A549 treated with CpdA at 1 μM for 4 hours (cell line): ENCODE results near the gene EPHA8. TPM values are rescaled to one million over a fixed set of nuclear protein-coding genes. Genes with fewer than 3 reads are reported as not detected.

Experiments
- total RNA-seq: library from RNA; stranded (reverse); fragments of 200-300 nt; extraction: Qiagen RNA extraction; gene quantifications from 5 replicates; pipeline ENCODE4 v1.2.3, GENCODE V29; 2022; ENCODE audit warnings: low read depth

Gene EPHA8
- 0.01 to 0.03 TPM in 2 of 5 replicates, not detected in the others for total RNA-seq

DNA sequence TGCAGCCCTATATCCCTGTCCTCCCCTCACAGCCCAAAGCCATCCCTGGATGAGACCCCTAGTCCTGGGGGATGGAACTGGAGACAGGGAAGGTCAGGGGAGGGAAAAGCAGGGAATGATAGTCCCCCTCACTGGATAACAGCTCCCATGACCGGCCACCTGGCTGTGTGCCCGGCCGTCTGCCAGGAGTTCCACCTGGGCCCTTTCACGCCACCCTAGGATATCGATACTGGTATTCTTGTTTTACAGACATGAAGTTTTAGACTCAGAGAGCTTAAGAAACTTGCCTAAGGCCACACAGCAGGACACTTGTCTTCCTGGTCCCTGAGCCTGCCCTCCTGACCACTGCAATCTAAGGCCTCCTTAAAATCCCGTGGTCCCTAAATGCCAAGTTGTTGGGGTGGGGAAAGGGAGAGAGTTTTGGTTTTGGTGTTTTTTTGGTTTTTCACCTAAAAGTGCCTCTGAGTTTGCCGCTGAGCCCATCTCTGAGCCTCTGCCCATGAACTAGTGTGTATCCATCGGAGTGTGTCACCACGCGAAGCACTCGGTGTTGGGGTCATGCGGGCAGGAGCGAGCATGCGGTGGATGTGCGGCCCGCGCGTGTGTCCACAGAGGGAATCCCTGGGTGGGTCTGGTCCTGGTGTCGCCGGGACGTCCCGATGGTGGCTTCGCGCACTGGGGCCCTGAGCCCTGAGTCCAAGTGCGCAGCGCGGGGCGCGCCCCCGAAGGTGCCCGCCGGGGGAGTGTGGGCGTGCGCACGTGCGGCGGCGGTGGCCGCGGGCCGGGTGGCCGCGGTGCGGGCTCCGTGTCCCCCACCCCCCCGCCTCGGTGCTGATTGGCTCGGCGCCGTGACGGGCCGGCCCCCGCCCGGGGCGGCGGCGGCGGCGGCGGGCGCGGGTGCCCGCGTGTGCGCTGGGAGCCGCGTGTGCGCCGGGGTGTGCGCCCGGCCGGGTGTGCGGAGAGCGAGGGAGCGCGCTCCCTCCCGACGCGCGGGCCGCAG, at the start of gene EPHA8:
Gene EPHA8 (plus strand): TSS at position 906 of the 1,000 bp plus-strand sequence. CDS start 147 bp downstream, outside the sequence.

DNA sequence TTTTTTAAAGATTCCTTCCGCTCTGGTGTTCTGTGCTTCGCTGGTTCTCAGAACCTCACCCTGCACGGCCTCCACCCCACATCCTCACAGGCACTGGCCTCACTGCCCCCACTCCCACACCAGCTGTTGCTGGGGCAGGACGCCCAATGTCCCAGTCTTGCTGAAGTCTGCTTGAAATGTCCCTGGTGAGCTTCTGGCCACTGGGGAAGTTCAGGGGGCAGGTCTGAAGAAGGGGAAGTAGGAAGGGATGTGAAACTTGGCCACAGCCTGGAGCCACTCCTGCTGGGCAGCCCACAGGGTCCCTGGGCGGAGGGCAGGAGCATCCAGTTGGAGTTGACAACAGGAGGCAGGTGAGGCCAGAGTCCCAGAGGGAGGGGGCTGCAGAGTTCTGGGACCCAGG, 73.1 kb downstream of the EPHA8 start, which contains the start of gene C1QA:
Gene C1QA (plus strand): TSS at position 276 of the 400 bp plus-strand sequence. CDS start 989 bp downstream, outside the sequence.

DNA sequence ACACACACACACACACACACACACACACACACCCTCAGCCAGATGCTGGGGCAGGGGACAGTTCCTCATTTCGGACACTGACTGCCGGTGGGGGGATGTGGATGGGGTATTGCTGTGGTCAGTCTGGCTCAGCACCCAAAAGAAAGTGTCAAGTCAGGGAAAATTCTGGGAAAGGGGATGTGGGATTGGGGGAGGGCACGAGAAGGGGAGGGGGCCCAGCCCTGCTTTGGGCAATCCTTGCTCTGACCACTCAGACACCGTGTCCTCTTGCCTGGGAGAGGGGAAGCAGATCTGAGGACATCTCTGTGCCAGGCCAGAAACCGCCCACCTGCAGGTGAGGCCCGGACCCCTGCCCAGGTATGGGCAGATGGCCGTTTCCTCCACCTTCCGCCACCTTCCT, 80.1 kb downstream of the EPHA8 start, which contains the start of gene C1QC:
Gene C1QC (plus strand): TSS at position 253 of the 400 bp plus-strand sequence. CDS start 391 bp downstream, outside the sequence.

DNA sequence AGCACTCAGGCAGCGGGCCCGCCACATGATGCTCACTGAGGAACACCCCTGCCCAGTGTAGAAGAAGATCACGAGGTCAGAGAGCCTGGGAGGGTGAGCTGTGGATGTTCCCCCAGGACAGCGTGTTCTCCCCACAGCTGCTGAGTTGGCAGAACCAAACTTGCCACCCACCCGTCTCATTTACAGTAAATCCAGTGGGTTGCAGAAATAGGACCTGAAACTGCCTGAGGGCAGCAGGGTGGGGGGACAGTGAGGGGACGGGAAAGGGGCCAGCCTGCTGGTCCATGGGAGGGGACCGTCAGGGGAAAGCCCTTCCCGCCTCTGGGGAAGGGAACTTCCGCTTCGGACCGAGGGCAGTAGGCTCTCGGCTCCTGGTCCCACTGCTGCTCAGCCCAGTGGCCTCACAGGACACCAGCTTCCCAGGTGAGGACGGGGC, 89.6 kb downstream of the EPHA8 start, which contains the start of gene C1QB:
Gene C1QB (plus strand): TSS at position 356 of the 436 bp plus-strand sequence. CDS start 6,227 bp downstream, outside the sequence.

Other genes starting within 250 kb of the EPHA8 start
- gene ZBTB40, start 111.6 kb upstream of the EPHA8 start, total RNA-seq: 5.6 to 6.5 TPM (median 5.9 TPM) in 5 replicates
- gene C1QA, start 73.1 kb downstream of the EPHA8 start, total RNA-seq: not detected in 5 replicates
- not detected in 5 replicates for gene C1QC, start 80.1 kb downstream of the EPHA8 start, total RNA-seq
- gene C1QB, start 89.7 kb downstream of the EPHA8 start, total RNA-seq: not detected in 5 replicates
- 44.5 to 64.1 TPM (median 52.7 TPM) in 5 replicates for gene EPHB2, start 147.3 kb downstream of the EPHA8 start, total RNA-seq